Vein endothelial cell (primary cell): ENCODE measurements around the gene FOXF2. TPM values are rescaled to one million over a fixed set of nuclear protein-coding genes. Genes with fewer than 3 reads are reported as not detected.

Experiments used
- small RNA-seq: library from RNA; depleted of rRNA; stranded (forward); fragments of <200 nt; gene quantifications from one replicate; pipeline ENCODE3, GENCODE V24; 2012
- total RNA-seq: library from RNA; depleted of rRNA; stranded (reverse); fragments of >200 nt; gene quantifications from 2 replicates; pipeline ENCODE4 v1.2.3, GENCODE V29; 2012

FOXF2 gene
- 0.10 TPM in 1 of 2 replicates, not detected in the other for total RNA-seq

GRCh38 chr6:1389369-1390132 lies at the start of gene FOXF2:
TSS of gene FOXF2 (plus strand) at chr6:1389576. CDS start at chr6:1389948, 372 bp downstream.

Small RNA genes within 50 kb of the gene (small RNA-seq; reads per million reads assigned to genes)
- not detected for gene MIR6720

Other genes starting within 250 kb of the FOXF2 start
- gene FOXQ1, start 77.5 kb upstream of the FOXF2 start, total RNA-seq: not detected in 2 replicates
- 14.1 and 19.9 TPM in 2 replicates for gene FOXC1, start 220.3 kb downstream of the FOXF2 start, total RNA-seq